IPS DF 6.9 (cell line): Measurements from ENCODE around the gene MYO1H.
"Not testable (repeated sequence)": the region's sequence is repeated elsewhere in the genome, so short reads cannot be mapped to it uniquely, and the experiment has no call there.

Experiments
- DNase-seq: peaks from one replicate; pipeline ENCODE4 v3.0.0-alpha.2; 2013; ENCODE audit warnings: low read depth, low spot score
- H3K27ac ChIP-seq: one replicate; pipeline ENCODE4 v1.5.1; 2013; ENCODE audit warnings: low read length, control low read depth
- H3K27me3 ChIP-seq: 2 replicates; pipeline ENCODE4 v1.6.1; 2013; ENCODE audit warnings: mild to moderate bottlenecking, low read length; ENCODE audit not compliant: control insufficient read depth, insufficient read depth
- H3K36me3 ChIP-seq: 2 replicates; pipeline ENCODE4 v1.6.1; 2013; ENCODE audit warnings: low read length; ENCODE audit not compliant: control insufficient read depth, insufficient read depth
- H3K4me1 ChIP-seq: 2 replicates; pipeline ENCODE4 v1.6.1; 2013; ENCODE audit warnings: low read length; ENCODE audit not compliant: control insufficient read depth, insufficient read depth
- H3K4me3 ChIP-seq: 2 replicates; pipeline ENCODE4 v1.5.1; 2013; ENCODE audit warnings: mild to moderate bottlenecking, low read length
- H3K9me3 ChIP-seq: 2 replicates; pipeline ENCODE4 v1.6.1; 2013; ENCODE audit warnings: low read length, inconsistent platforms; ENCODE audit not compliant: control insufficient read depth, insufficient read depth
- WGBS: extraction: QIAGEN DNeasy Blood & Tissue Kit; methylation state at CpG from one replicate; pipeline ENCODE4 v1.1.7; 2013; ENCODE audit warnings: mixed read lengths, missing lambda C conversion rate; ENCODE audit not compliant: insufficient read length, insufficient coverage; 5-methylcytosine and 5-hydroxymethylcytosine counted together

Gene MYO1H

GRCh38 chr12:109385339-109386058 lies 37.8 kb downstream of the MYO1H start:
- Histone ChIP-seq H3K4me3 (no peak overlapping the region), H3K36me3 (no peaks in the 10 kb centered on the region), H3K27ac (no peak overlapping the region), H3K9me3 (no peaks in the 10 kb centered on the region), H3K27me3 (no peaks in the 10 kb centered on the region), H3K4me1 (no peaks in the 10 kb centered on the region)
- WGBS, result 100% methylated on average over 2 of the region's 8 CpGs
- DNase-seq, result no peak

- Histone ChIP-seq H3K4me1 (no peaks in the 10 kb centered on the region), H3K27ac (no peak overlapping the region), H3K4me3 (no peak overlapping the region), H3K36me3 (no peaks in the 10 kb centered on the region), H3K27me3 (no peaks in the 10 kb centered on the region), H3K9me3 (no peaks in the 10 kb centered on the region)
- WGBS, result no CpG with 5 or more reads among the region's 5 CpGs
- DNase-seq, result no peak
These were observed 38.3 kb downstream of the MYO1H start for GRCh38 chr12:109386059-109386433.

GRCh38 chr12:109387425-109388166 lies 39.9 kb downstream of the MYO1H start:
- Histone ChIP-seq H3K9me3 (no peaks in the 10 kb centered on the region), H3K4me1 (no peaks in the 10 kb centered on the region), H3K27ac (no peak overlapping the region), H3K4me3 (no peak overlapping the region), H3K36me3 (no peaks in the 10 kb centered on the region), H3K27me3 (no peaks in the 10 kb centered on the region)
- WGBS, result no CpG with 5 or more reads among the region's 9 CpGs
- DNase-seq, result no peak

GRCh38 chr12:109388167-109388563 lies 40.5 kb downstream of the MYO1H start:
- WGBS, result no CpG with 5 or more reads among the region's 3 CpGs
- DNase-seq, result no peak

GRCh38 chr12:109389146-109389545 lies 41.4 kb downstream of the MYO1H start:
- Histone ChIP-seq H3K27me3 (no peaks in the 10 kb centered on the region), H3K36me3 (no peaks in the 10 kb centered on the region), H3K4me3 (no peak overlapping the region), H3K27ac (no peak overlapping the region), H3K4me1 (no peaks in the 10 kb centered on the region), H3K9me3 (no peaks in the 10 kb centered on the region)
- DNase-seq, result no peak
- no CpG with 5 or more reads among the region's 4 CpGs for WGBS

More at GRCh38 chr12:109388167-109388563, 40.5 kb downstream of the MYO1H start:
- H3K27me3 ChIP-seq, result no peaks in the 10 kb centered on the region
- H3K36me3 ChIP-seq, result no peaks in the 10 kb centered on the region
- H3K4me1 ChIP-seq, result no peaks in the 10 kb centered on the region
- no peak overlapping the region for H3K27ac ChIP-seq
- H3K4me3 ChIP-seq, result no peak overlapping the region
- no peaks in the 10 kb centered on the region for H3K9me3 ChIP-seq

GRCh38 chr12:109393437-109394345 lies 46.0 kb downstream of the MYO1H start:
- WGBS, result 100% methylated on average over 2 of the region's 8 CpGs
- H3K27me3 ChIP-seq, result no peaks in the 10 kb centered on the region
- DNase-seq, result peak; percentile 58

GRCh38 chr12:109394891-109395290 lies 47.2 kb downstream of the MYO1H start:
- H3K36me3 ChIP-seq, result no peaks in the 10 kb centered on the region
- no CpG with 5 or more reads among the region's 5 CpGs for WGBS
- DNase-seq, result no peak
- no peak overlapping the region for H3K27ac ChIP-seq
- no peaks in the 10 kb centered on the region for H3K4me1 ChIP-seq
- no peaks in the 10 kb centered on the region for H3K27me3 ChIP-seq
- no peaks in the 10 kb centered on the region for H3K9me3 ChIP-seq
- no peak overlapping the region for H3K4me3 ChIP-seq

More at GRCh38 chr12:109393437-109394345, 46.0 kb downstream of the MYO1H start:
- H3K4me1 ChIP-seq, result no peaks in the 10 kb centered on the region
- no peaks in the 10 kb centered on the region for H3K36me3 ChIP-seq
- H3K9me3 ChIP-seq, result no peaks in the 10 kb centered on the region
- no peak overlapping the region for H3K27ac ChIP-seq
- H3K4me3 ChIP-seq, result no peak overlapping the region

GRCh38 chr12:109404841-109405240 lies 57.1 kb downstream of the MYO1H start:
- not testable (repeated sequence) for DNase-seq, H3K27me3 ChIP-seq, H3K27ac ChIP-seq, H3K9me3 ChIP-seq, H3K4me3 ChIP-seq, H3K4me1 ChIP-seq, H3K36me3 ChIP-seq
- no CpG with 5 or more reads among the region's 2 CpGs for WGBS

GRCh38 chr12:109406147-109406546 lies 58.4 kb downstream of the MYO1H start:
- not testable (repeated sequence) for H3K27me3 ChIP-seq, H3K36me3 ChIP-seq, H3K9me3 ChIP-seq, DNase-seq, H3K27ac ChIP-seq, H3K4me3 ChIP-seq, H3K4me1 ChIP-seq
- no CpG with 5 or more reads among the region's 4 CpGs for WGBS

- no peak for DNase-seq
- no peaks in the 10 kb centered on the region for H3K27me3 ChIP-seq
- WGBS, result no CpG with 5 or more reads among the region's 4 CpGs
- no peak overlapping the region for H3K4me3 ChIP-seq
- no peaks in the 10 kb centered on the region for H3K36me3 ChIP-seq
- no peaks in the 10 kb centered on the region for H3K9me3 ChIP-seq
- no peaks in the 10 kb centered on the region for H3K4me1 ChIP-seq
- H3K27ac ChIP-seq, result no peak overlapping the region
These were observed 71.3 kb downstream of the MYO1H start for GRCh38 chr12:109418848-109419480.
